HepG2 (cell line): ENCODE results near the gene ARHGEF26. TPM values are rescaled to one million over a fixed set of nuclear protein-coding genes. Genes with fewer than 3 reads are reported as not detected.

Source experiments
- ATAC-seq: fragments of 200-7000 bp; cut with Tn5 transposase; 3 replicates; pipeline ENCODE4 v1.9.1; 2020; ENCODE audit warnings: mild to moderate bottlenecking, moderate library complexity
- BruUV-seq: library from RNA; stranded (reverse); fragments of 400-500 nt; replicated peaks from 2 replicates; lab custom pipeline; 2021; lab: Mats Ljungman, UMichigan
- CTCF ChIA-PET: fragments of 300-600 bp; formaldehyde crosslinking; extraction: SDS; loops from one replicate; lab custom pipeline; 2021; ENCODE audit warnings: low total read pairs, inconsistent platforms, low intra/inter-chr PET ratio; lab: Yijun Ruan, JAX
- POLR2A ChIA-PET: fragments of 350-600 bp; sonication (Branson Sonifier 250); formaldehyde crosslinking; loops from one replicate; lab custom pipeline; 2020; ENCODE audit warnings: antibody characterized with exemption, inconsistent platforms; lab: Yijun Ruan, JAX
- DNase-seq: peaks from one replicate; pipeline ENCODE4 v3.0.0-alpha.2; 2015; ENCODE audit warnings: low spot score
- FAIRE-seq: peaks from 3 replicates; lab custom pipeline; 2011; peaks lifted over from hg19 to GRCh38; lab: Jason Lieb, UNC
- H2AFZ ChIP-seq: one replicate; pipeline ENCODE4 v1.6.1; 2011; ENCODE audit warnings: low read length, inconsistent platforms
- H3K27ac ChIP-seq: fragments of 300-600 bp; 3 replicates; pipeline ENCODE4 v1.8.0; 2011; ENCODE audit warnings: mixed run types, mild to moderate bottlenecking, mixed read lengths, low read length, inconsistent platforms; ENCODE audit not compliant: insufficient read depth; ENCODE audit errors: extremely low read length
- H3K27me3 ChIP-seq, 2 experiments: fragments of 200-600 bp in 1 of 2; 2 replicates in 1 of 2; 3 replicates in 1 of 2; pipeline versions ENCODE4 v1.6.0 to v1.8.0; 2011; ENCODE audit warnings: low read length in 2 of 2, mild to moderate bottlenecking in 2 of 2, moderate library complexity in 2 of 2, inconsistent platforms in 1 of 2; ENCODE audit not compliant: insufficient read depth in 2 of 2, control insufficient read depth in 1 of 2
- H3K36me3 ChIP-seq, 2 experiments: fragments of 200-600 bp in 1 of 2; replicated peaks in 1 of 2; 2 replicates in 1 of 2; 3 replicates in 1 of 2; pipeline versions ENCODE4 v1.5.1 to v1.8.0; 2011; ENCODE audit warnings: low read length in 2 of 2, inconsistent platforms in 1 of 2; ENCODE audit not compliant: insufficient read depth in 2 of 2, control insufficient read depth in 1 of 2
- H3K4me1 ChIP-seq: 2 replicates; pipeline ENCODE4 v1.5.1; 2012; ENCODE audit warnings: low read length, inconsistent platforms; ENCODE audit not compliant: insufficient read depth
- H3K4me2 ChIP-seq: 2 replicates; pipeline ENCODE4 v1.6.0; 2011; ENCODE audit warnings: low read depth, low read length, inconsistent platforms
- H3K4me3 ChIP-seq, 3 experiments: fragments of 200-600 bp in 1 of 3; sonication (generic), shearing (Covaris generic) in 1 of 3; replicated peaks in 1 of 3; 2 replicates each; pipeline ENCODE4 v1.5.1; 2011 to 2016; ENCODE audit warnings: low read length in 3 of 3, inconsistent platforms in 2 of 3, low read depth in 2 of 3, mild to moderate bottlenecking in 2 of 3, control low read depth in 1 of 3, mixed read lengths in 1 of 3; ENCODE audit not compliant: insufficient read depth in 1 of 3
- H3K79me2 ChIP-seq: one replicate; pipeline ENCODE4 v1.6.1; 2011; ENCODE audit warnings: low read length, inconsistent platforms; ENCODE audit not compliant: insufficient read depth
- H3K9ac ChIP-seq: 2 replicates; pipeline ENCODE4 v1.6.0; 2011; ENCODE audit warnings: mild to moderate bottlenecking, low read depth, low read length, inconsistent platforms; ENCODE audit not compliant: insufficient read depth
- H3K9me3 ChIP-seq: 2 replicates; pipeline ENCODE4 v1.5.1; 2012; ENCODE audit warnings: mild to moderate bottlenecking, low read length
- H4K20me1 ChIP-seq: 2 replicates; pipeline ENCODE4 v1.6.0; 2011; ENCODE audit warnings: inconsistent platforms, mild to moderate bottlenecking, low read length, moderate library complexity; ENCODE audit not compliant: insufficient read depth
- NFIC ChIP-seq: IDR thresholded peaks from 2 replicates; pipeline ENCODE4 v1.6.1; 2012; ENCODE audit warnings: mild to moderate bottlenecking, low read length, inconsistent platforms
- PCBP2 ChIP-seq: fragments of 200-400 bp; formaldehyde crosslinking; optimal IDR thresholded peaks from 2 replicates; pipeline ENCODE3; 2018; ENCODE audit warnings: low read length, low read depth; ENCODE audit not compliant: poor library complexity, severe bottlenecking
- THAP9 ChIP-seq: sonication (generic); formaldehyde crosslinking; IDR thresholded peaks from 2 replicates; pipeline ENCODE4; 2020; ENCODE audit warnings: missing genetic modification reagents, mild to moderate bottlenecking, borderline replicate concordance
- ZFP1 ChIP-seq: IDR thresholded peaks from 2 replicates; pipeline ENCODE4 v1.6.1; 2016
- ZFY ChIP-seq: sonication (generic); formaldehyde crosslinking; IDR thresholded peaks from 2 replicates; pipeline ENCODE4 v1.4.0; 2020; ENCODE audit warnings: missing genetic modification reagents
- ZNF547 ChIP-seq: sonication (generic); formaldehyde crosslinking; IDR thresholded peaks from 2 replicates; pipeline ENCODE4 v1.5.1; 2020; ENCODE audit warnings: mild to moderate bottlenecking, missing genetic modification reagents
- WGBS: methylation state at CpG from one replicate; pipeline ENCODE4 v1.1.6; 2017; ENCODE audit warnings: low lambda C conversion rate; 5-methylcytosine and 5-hydroxymethylcytosine counted together
- in situ Hi-C: cut with HindIII; loops from 2 replicates; pipeline ENCODE4 v1.10.0; 2017; ENCODE audit warnings: low pct_unique_long_range_greater_than_20kb; ENCODE audit not compliant: extremely low pct_ligation_motif_present
- intact Hi-C: fragments of 100-400 bp; cut with micrococcal nuclease; formaldehyde crosslinking; loops from one replicate; pipeline ENCODE4 v1.10.0; 2022; ENCODE audit not compliant: unreplicated experiment
- polyA plus RNA-seq, 8 experiments: library from polyadenylated mRNA; depleted of rRNA in 3 of 8; stranded (reverse) in 7 of 8; unstranded in 1 of 8; fragments of >200 nt; fragmentation: Illumina TruSeq in 4 of 8; extraction: Trizol in 4 of 8; gene quantifications; 2 replicates each; pipeline versions ENCODE4 v1.2.1 to v1.2.3, GENCODE V29; 2011 to 2016; ENCODE audit warnings: low read depth in 4 of 8, missing spikeins in 1 of 8, mixed read lengths in 1 of 8; ENCODE audit not compliant: insufficient read depth in 1 of 8
- total RNA-seq, 5 experiments: library from RNA; depleted of rRNA; stranded (reverse); fragments of >200 nt; fragmentation: Illumina TruSeq; extraction: Trizol; gene quantifications; 2 replicates each; pipeline ENCODE4 v1.2.3, GENCODE V29; 2016; ENCODE audit warnings: low read depth in 1 of 5

Gene ARHGEF26
- total and polyA plus RNA-seq, 2 of the 13 experiments (the other 11 are each of a cell fraction or from before 2014, with no cell fraction given) = 0.74 to 6.1 TPM

- in situ Hi-C loops = no loop called here
- Histone ChIP-seq H3K4me3 (no peak overlapping the region), H3K27ac (no peak overlapping the region), H3K27me3 (no peaks in the 10 kb centered on the region), H2AFZ (no peak overlapping the region)
- intact Hi-C loops = no loop called here
- 54% methylated on average over 4 of the region's 4 CpGs for WGBS
- CTCF ChIA-PET = no interaction called here
- TF ChIP-seq THAP9 (CRISPR knock-in tag) = no peak
- no peak for TF ChIP-seq ZFP1 (CRISPR knock-in tag)
- TF ChIP-seq ZNF547 (CRISPR knock-in tag) = no peak
- TF ChIP-seq ZFY (CRISPR knock-in tag) = no peak
- no peak for TF ChIP-seq NFIC
- no peak for TF ChIP-seq PCBP2
- TF ChIP-seq, all 625 proteins: peak for 0
- Histone ChIP-seq H3K9ac (no peak overlapping the region), H3K79me2 (no peaks in the 10 kb centered on the region), H3K4me1 (no peaks in the 10 kb centered on the region), H3K4me2 (no peak overlapping the region), H3K9me3 (no peaks in the 10 kb centered on the region), H4K20me1 (no peaks in the 10 kb centered on the region), H3K36me3 (no peaks in the 10 kb centered on the region)
- FAIRE-seq = no peak
- DNase-seq = no peak
- BruUV-seq = no TSS peak
- ATAC-seq = no peak
- POLR2A ChIA-PET = no interaction called here
These were observed 15.8 kb upstream of the ARHGEF26 start for GRCh38 chr3:154105218-154105975.
